Renal cortex interstitium (tissue), 11 donors: Measurements from ENCODE around the gene MBLAC1. TPM values are rescaled to one million over a fixed set of nuclear protein-coding genes. Genes with fewer than 3 reads are reported as not detected.

Source experiments
- DNase-seq, 11 donors: peaks; one replicate each; pipeline ENCODE4 v3.0.0-alpha.2; 2013; ENCODE audit warnings: low read depth in 9 of 11, low spot score in 4 of 11; ENCODE audit errors: extremely low read depth in 1 of 11
- polyA plus RNA-seq, 3 donors: library from polyadenylated mRNA; unstranded; fragments of 120-200 nt; gene quantifications; one replicate each; pipeline ENCODE4 v1.2.1, GENCODE V29; 2013; ENCODE audit not compliant: insufficient read length in 3 of 3

MBLAC1 gene
- polyA plus RNA-seq, 3 donors, result 0.79 to 1.9 (median 1.8) TPM

- DNase-seq, result no peak
These were observed 33.7 kb upstream of the MBLAC1 start for GRCh38 chr7:100093054-100093453.

DNA sequence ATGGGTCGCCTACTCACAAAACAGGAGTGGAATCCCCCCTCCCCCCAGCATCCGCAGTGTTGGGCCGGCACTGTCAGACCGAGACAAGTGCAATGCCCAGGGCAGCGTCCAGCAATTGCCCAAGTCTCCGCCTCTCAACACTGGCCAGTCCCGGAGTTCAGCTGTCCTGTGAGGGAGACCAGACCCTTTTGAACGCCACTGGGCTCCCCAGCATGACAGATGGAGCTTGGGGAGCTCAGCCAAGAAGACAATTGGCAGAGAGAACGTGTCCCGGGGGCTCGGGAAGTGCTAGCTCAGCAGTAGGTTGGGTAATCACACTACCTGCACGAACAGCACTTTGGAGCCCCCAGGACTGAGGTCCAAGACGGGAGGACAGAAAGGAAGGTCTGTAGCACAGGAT is 33.3 kb upstream of the MBLAC1 start:
- no peak for DNase-seq

GRCh38 chr7:100093925-100094486 is 32.8 kb upstream of the MBLAC1 start:
- no peak for DNase-seq

- DNase-seq, result no peak
These were observed 31.5 kb upstream of the MBLAC1 start for GRCh38 chr7:100095289-100095688.

DNA sequence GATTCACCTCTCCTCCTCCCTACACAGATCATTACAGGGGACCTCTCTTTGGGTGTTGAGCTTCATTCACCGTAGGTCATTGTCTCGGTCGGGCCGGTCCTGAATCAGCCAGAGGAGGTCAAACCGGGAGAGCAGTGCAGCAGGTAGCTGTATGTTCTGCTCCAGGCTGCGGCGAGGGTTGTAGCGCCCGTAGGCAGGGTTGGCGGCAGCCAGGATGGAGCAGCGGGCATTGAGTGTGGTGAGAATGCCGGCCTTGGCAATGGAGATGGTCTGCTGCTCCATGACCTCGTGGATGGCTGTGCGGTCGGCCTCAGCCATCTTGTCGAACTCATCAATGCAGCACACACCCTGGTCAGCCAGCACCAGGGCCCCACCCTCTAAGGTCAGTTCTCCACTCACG is 31.1 kb upstream of the MBLAC1 start:
- no peak for DNase-seq

DNA sequence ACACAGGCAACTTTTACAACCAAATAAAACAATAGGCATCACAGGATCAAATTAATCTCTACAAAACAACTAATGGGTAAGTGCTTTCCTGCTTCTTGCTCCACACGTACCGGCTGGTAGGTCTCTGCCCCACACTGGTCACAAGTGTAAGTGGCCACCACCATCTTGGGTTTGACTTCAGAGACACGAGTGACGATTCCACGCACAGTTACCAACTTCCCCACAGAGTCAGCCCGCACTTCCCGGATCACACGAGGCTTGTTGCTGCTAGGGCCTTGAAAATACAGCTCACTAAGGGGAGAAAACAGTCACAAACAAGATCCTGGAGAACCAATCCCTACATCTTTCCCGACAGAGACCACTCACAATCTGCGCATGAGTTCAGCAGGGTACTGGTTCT is 27.9 kb upstream of the MBLAC1 start:
- no peak for DNase-seq

GRCh38 chr7:100099452-100099851 is 27.3 kb upstream of the MBLAC1 start:
- DNase-seq, result no peak

- peak; percentile 88 to 96 (median 93) for DNase-seq
These were observed 26.2 kb upstream of the MBLAC1 start for GRCh38 chr7:100100420-100101015.

DNA sequence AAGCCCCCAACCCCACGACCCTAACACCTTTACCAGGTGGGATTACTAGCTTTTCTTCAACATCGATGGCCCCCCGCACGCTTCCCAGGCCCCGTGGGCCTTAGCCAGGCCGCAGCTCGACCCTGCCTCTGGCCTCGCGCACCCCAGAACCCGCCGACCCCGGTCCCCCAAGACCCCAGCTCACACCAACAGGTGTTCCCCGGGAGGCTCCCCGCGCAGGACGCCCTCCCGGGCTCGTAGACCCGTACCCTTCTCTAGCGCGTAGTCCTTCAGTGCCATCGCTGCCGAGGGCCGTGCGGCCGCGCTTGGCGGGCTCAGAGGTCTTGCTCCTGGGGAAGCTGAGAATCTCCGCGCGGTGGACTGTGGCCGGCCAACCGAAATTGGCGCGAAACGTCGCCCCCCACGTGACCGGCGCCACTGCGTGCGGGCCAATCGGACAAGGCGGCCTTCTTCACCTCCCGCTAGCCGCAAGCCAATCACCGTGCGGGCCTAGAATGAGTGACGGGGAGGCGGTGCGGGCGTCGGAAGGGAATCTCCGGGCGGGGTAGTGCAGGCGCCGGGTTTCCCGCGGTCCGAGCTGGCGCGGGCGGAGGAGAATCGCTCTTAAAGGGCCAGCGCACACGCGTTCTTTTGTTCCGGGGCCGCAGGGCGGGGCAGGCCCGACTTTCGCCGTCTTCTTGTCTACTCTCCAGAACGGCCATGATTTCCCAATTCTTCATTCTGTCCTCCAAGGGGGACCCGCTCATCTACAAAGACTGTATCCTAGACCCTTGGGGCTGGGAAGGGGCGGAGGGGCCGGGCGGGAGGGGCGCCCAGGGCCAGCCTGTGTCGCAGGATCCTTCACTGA is 25.5 kb upstream of the MBLAC1 start, which contains the start of the genes AP4M1 and MCM7:
AP4M1 (plus strand) TSS at position 628 of the 847 bp plus-strand sequence; CDS start at position 700, 72 bp downstream.
MCM7 (minus strand) TSS at position 382 of the 847 bp plus-strand sequence; CDS start at position 279, 103 bp downstream.
- peak; percentile 87 to 98 (median 97) for DNase-seq

DNA sequence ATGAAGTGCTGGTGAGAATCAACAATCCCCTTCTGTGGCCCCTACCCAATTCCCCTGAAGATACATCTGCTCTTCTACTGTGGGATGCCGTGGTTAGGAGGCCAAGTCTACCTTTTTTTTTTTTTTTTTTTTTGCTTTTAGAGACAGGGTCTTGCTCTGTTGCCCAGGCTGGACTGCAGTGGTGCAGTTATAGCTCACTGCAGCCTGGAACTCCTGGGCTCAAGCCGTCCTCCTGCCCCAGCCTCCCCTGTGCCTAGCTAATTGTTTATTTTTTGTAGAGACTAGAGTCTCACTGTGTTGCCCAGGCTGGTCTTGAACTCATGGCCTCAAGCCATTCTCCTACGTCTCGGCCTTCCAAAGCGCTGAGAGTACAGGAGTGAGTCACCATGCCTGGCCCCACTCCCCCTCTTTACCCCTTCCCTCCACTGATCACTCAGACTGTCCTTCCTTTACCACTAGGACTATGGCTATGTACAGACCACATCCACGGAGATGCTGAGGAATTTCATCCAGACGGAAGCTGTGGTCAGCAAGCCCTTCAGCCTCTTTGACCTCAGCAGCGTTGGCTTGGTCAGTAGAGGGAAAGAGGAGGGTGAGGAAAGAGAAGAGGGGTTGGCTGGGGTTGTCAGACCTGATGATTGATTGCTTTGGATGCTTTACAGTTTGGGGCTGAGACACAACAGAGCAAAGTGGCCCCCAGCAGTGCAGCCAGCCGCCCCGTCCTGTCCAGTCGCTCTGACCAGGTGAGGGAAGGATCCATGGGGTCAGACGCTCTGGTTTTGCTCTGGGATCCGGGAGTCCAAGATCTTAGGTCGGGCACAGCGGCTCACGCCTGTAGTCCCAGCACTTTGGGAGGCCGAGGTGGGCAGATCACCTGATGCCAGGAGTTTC is 23.6 kb upstream of the MBLAC1 start:
- no peak for DNase-seq

- DNase-seq, result no peak
These were observed 21.2 kb upstream of the MBLAC1 start for GRCh38 chr7:100105534-100105933.

GRCh38 chr7:100106633-100107032 is 20.1 kb upstream of the MBLAC1 start:
- no peak for DNase-seq

GRCh38 chr7:100107125-100107737 is 19.5 kb upstream of the MBLAC1 start:
- no peak for DNase-seq

DNA sequence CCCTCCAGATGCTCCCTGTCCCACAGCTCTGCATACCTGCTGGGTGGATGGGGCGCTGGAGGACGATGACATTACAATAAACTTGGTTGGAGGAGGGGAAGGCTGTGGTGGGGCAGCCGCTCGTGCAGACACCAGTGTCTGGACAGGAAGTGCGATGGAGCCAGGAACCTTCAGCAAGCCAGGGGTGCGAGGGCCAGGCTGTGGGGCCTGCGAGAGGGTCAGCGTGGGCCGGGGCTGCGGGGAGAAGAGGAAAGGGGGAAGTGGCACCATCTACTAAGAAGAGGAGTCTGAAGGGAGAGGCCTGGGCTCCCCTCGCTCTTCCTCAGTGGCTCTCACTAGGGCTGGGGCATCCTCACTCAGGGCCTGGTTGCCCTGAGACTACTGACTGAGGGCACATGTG is 18.9 kb upstream of the MBLAC1 start:
- DNase-seq, result no peak

DNA sequence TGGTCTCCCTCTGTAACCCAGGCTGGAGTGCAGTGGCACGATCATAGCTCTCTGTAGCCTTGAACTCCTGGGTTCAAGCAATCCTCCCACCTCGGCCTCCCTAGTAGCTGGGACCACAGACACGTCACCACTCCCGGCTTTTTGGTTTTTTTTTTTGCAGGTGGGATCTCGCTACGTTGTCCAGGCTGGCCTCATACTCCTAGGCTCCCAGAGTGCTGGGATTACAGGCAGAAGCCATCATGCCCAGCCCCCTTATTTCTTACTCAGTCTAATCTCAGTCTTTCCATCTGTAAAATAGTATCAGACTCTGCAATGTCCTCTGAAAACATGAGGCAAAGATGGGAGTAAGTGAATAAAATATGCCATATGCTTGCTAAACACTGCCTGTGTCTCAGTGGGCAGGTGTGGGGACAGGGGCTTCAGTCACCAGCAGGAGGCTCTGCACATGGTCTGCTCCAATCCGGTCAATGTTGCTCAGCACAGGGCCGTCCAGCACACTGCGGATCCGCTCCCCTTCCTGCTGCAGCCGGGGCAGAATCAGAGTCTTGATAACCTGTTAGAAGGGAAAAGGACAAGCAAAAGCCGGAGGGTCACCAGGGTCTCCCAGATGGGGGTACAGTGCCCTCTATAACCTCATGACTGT is 17.1 kb upstream of the MBLAC1 start:
- no peak for DNase-seq

DNA sequence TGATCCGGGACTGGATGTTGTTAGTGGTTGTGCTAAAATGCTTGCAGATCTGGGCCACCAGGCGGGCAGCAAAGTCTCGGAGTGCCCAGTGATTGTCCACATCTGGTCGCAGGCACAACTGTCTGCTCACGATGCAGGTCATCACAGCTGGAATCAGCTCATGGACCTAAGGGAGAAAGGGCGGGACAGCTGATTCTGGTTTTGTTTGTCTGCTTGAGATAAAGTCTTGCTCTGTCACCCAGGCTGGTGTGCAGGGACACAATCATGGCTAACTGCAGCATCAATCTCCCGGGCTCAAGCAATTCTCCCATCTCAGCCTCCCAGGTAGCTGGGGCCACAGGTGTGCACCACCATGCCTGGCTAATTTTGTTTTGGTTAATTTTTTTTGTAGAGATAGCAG is 15.6 kb upstream of the MBLAC1 start:
- DNase-seq, result no peak

DNA sequence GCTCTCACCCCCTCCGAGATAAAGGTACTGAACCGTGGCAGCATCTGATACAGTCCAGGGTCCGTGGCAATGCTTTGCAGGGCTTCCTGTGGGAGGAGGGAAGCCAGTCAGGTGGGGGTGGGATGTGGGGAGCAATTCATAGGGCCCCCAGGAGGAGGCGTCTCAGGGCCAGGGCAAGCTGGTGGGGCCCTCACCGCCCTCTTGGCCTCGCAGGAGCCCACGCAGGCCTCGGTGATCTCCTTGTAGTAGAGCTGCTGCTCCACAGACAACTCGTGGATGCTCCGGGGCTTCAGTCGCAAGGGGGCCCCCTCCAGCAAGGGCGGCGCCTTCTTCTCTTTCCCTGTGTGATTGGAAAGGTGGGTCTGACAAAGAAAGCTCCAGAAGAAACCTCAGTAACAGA is 14.9 kb upstream of the MBLAC1 start:
- no peak for DNase-seq

- no peak for DNase-seq
These were observed 11.7 kb upstream of the MBLAC1 start for GRCh38 chr7:100115026-100115425.
